Effector memory CD8-positive, alpha-beta T cell (primary cell): ENCODE data around the gene WWOX.
"Not testable (repeated sequence)": the region's sequence is repeated elsewhere in the genome, so short reads cannot be mapped to it uniquely, and the experiment has no call there.

Experiments used
- ATAC-seq: fragments of 150-1000 bp; cut with Tn5 transposase; replicated peaks from 2 replicates; pipeline ENCODE4 v1.10.0; 2021; ENCODE audit warnings: mild to moderate bottlenecking, moderate library complexity
- DNase-seq, 3 experiments: peaks; one replicate each; pipeline ENCODE4 v3.0.0; 2021
- H3K27ac Mint-ChIP-seq, 2 donors: one replicate each; pipeline ENCODE4 v1.8.0; 2022; ENCODE audit warnings: mild to moderate bottlenecking in 2 of 2, mixed read lengths in 2 of 2, moderate library complexity in 2 of 2
- H3K27me3 Mint-ChIP-seq, 2 donors: one replicate each; pipeline ENCODE4 v1.8.0; 2022; ENCODE audit warnings: mixed read lengths in 2 of 2
- H3K36me3 Mint-ChIP-seq: one replicate; pipeline ENCODE4 v1.8.0; 2022; ENCODE audit warnings: mild to moderate bottlenecking, moderate library complexity, mixed read lengths; ENCODE audit not compliant: insufficient read depth
- H3K4me1 Mint-ChIP-seq, 2 donors: one replicate each; pipeline ENCODE4 v1.8.0; 2022; ENCODE audit warnings: low read depth in 2 of 2, mixed read lengths in 2 of 2
- H3K4me3 Mint-ChIP-seq, 2 donors: one replicate each; pipeline ENCODE4 v1.8.0; 2022; ENCODE audit warnings: mild to moderate bottlenecking in 2 of 2, mixed read lengths in 2 of 2, moderate library complexity in 2 of 2
- H3K9me3 Mint-ChIP-seq, 2 donors: one replicate each; pipeline ENCODE4 v1.8.0; 2022; ENCODE audit warnings: mixed read lengths in 2 of 2

WWOX gene

GRCh38 chr16:79253100-79253631 is 1153.7 kb downstream of the WWOX start:
- Mint-ChIP-seq H3K27me3 (no peaks in the 10 kb centered on the region), H3K4me3 (no peak overlapping the region), H3K9me3 (no peaks in the 10 kb centered on the region), H3K27ac (no peak overlapping the region), H3K36me3 (no peaks in the 10 kb centered on the region), H3K4me1 (no peaks in the 10 kb centered on the region)
- DNase-seq, result no peak
- ATAC-seq, result no peak

- DNase-seq (peak in 1 of 3 experiments; percentile 9), ATAC-seq (peak; percentile 80)
- Mint-ChIP-seq H3K4me1 (peaks cover 5 to 10% of the 10 kb centered on the region in 2 donors), H3K27ac (no peak overlapping the region), H3K9me3 (no peaks in the 10 kb centered on the region), H3K27me3 (peaks cover 0 to 8% of the 10 kb centered on the region in 2 donors), H3K36me3 (peaks cover 3% of the 10 kb centered on the region), H3K4me3 (no peak overlapping the region)
Measured at GRCh38 chr16:79257953-79258490, 1158.6 kb downstream of the WWOX start.

- H3K4me3 Mint-ChIP-seq, H3K9me3 Mint-ChIP-seq, H3K27me3 Mint-ChIP-seq, H3K4me1 Mint-ChIP-seq, ATAC-seq, DNase-seq, H3K36me3 Mint-ChIP-seq: not testable (repeated sequence)
- peak overlapping the region in 1 of 2 donors; percentile 17 for H3K27ac Mint-ChIP-seq
Measured at GRCh38 chr16:79260890-79261289, 1161.4 kb downstream of the WWOX start.

GRCh38 chr16:79261481-79261940 is 1162.1 kb downstream of the WWOX start:
- Mint-ChIP-seq H3K4me3 (no peak overlapping the region), H3K27ac (peak overlapping the region in 1 of 2 donors; percentile 17)
- peak; percentile 70 for ATAC-seq

GRCh38 chr16:79261944-79262552 is 1162.6 kb downstream of the WWOX start:
- peak overlapping the region in 1 of 2 donors; percentile 17 for H3K27ac Mint-ChIP-seq
- DNase-seq (no peak), ATAC-seq (no peak)
- H3K36me3 Mint-ChIP-seq, result peaks cover 3% of the 10 kb centered on the region
- no peak overlapping the region for H3K4me3 Mint-ChIP-seq
- peaks cover 0 to 8% of the 10 kb centered on the region in 2 donors for H3K27me3 Mint-ChIP-seq
- no peaks in the 10 kb centered on the region for H3K9me3 Mint-ChIP-seq
- H3K4me1 Mint-ChIP-seq, result peaks cover 6 to 16% of the 10 kb centered on the region in 2 donors

More at GRCh38 chr16:79261481-79261940, 1162.1 kb downstream of the WWOX start:
- peaks cover 3% of the 10 kb centered on the region for H3K36me3 Mint-ChIP-seq
- H3K27me3 Mint-ChIP-seq, result peaks cover 0 to 8% of the 10 kb centered on the region in 2 donors
- H3K4me1 Mint-ChIP-seq, result peaks cover 5 to 10% of the 10 kb centered on the region in 2 donors
- DNase-seq, result peak; percentile 38 to 42 (median 39)
- no peaks in the 10 kb centered on the region for H3K9me3 Mint-ChIP-seq
